GM12878 (cell line): ENCODE results near the gene C10orf67. TPM values are rescaled to one million over a fixed set of nuclear protein-coding genes. Genes with fewer than 3 reads are reported as not detected.

Experiments
- BCL11A ChIP-seq: IDR thresholded peaks from 2 replicates; pipeline ENCODE4 v1.6.1; 2011; ENCODE audit warnings: low read depth, low read length
- E2F8 ChIP-seq: fragments of 450-650 bp; IDR thresholded peaks from 2 replicates; pipeline ENCODE4 v1.6.1; 2018; ENCODE audit warnings: mild to moderate bottlenecking, low read depth, moderate library complexity; ENCODE audit not compliant: partially characterized antibody
- EGR1 ChIP-seq, 2 experiments: IDR thresholded peaks; 1 replicate in 1 of 2; 2 replicates in 1 of 2; pipeline ENCODE4 v1.6.1; 2011 to 2012; ENCODE audit warnings: low read depth in 2 of 2, low read length in 2 of 2, borderline replicate concordance in 1 of 2, mild to moderate bottlenecking in 1 of 2, moderate library complexity in 1 of 2
- FOS ChIP-seq: IDR thresholded peaks from 3 replicates; pipeline ENCODE4 v1.6.1; 2011; ENCODE audit warnings: borderline replicate concordance; ENCODE audit not compliant: insufficient read length; ENCODE audit errors: extremely low read depth
- IRF4 ChIP-seq: IDR thresholded peaks from 2 replicates; pipeline ENCODE4 v1.6.1; 2011; ENCODE audit warnings: low read depth, low read length
- MYB ChIP-seq: fragments of 150-350 bp; IDR thresholded peaks from 2 replicates; pipeline ENCODE4 v1.6.1; 2014; ENCODE audit warnings: mild to moderate bottlenecking, low read depth, low read length, borderline replicate concordance
- SREBF1 ChIP-seq: IDR thresholded peaks from 2 replicates; pipeline ENCODE4 v1.6.1; 2012; ENCODE audit warnings: mild to moderate bottlenecking, low read length
- SREBF2 ChIP-seq: IDR thresholded peaks from 2 replicates; pipeline ENCODE4 v1.6.1; 2012; ENCODE audit warnings: mild to moderate bottlenecking, low read length
- USF1 ChIP-seq: IDR thresholded peaks from 2 replicates; pipeline ENCODE4 v1.6.1; 2011; ENCODE audit warnings: borderline replicate concordance, low read depth, mild to moderate bottlenecking, moderate library complexity, mixed read lengths, low read length; ENCODE audit not compliant: insufficient read depth; ENCODE audit errors: extremely low read length
- USF2 ChIP-seq: IDR thresholded peaks from 2 replicates; pipeline ENCODE4 v1.6.1; 2011; ENCODE audit warnings: low read depth, low read length, improper control_type of control experiment, borderline replicate concordance
- ZBTB11 ChIP-seq: fragments of 450-650 bp; formaldehyde crosslinking; IDR thresholded peaks from 2 replicates; pipeline ENCODE4 v1.5.0; 2022; ENCODE audit warnings: mild to moderate bottlenecking, missing genetic modification characterization
- ZNF622 ChIP-seq: fragments of 450-650 bp; IDR thresholded peaks from 2 replicates; pipeline ENCODE4 v1.6.1; 2017; ENCODE audit warnings: mild to moderate bottlenecking, inconsistent platforms
- polyA plus RNA-seq, 11 experiments: library from polyadenylated mRNA; depleted of rRNA in 4 of 11; unstranded in 6 of 11; stranded (reverse) in 5 of 11; fragments of >200 nt; fragmentation: Nextera tagmentation in 4 of 11; fragmentation: Illumina TruSeq in 1 of 11; extraction: Ambion mirVana in 4 of 11; extraction: Trizol in 1 of 11; gene quantifications; 1 replicate in 1 of 11; 2 replicates in 10 of 11; pipeline versions ENCODE4 v1.2.1 to v1.2.3, GENCODE V29; 2011 to 2016; ENCODE audit warnings: inconsistent platforms in 2 of 11, missing spikeins in 2 of 11, low read depth in 1 of 11
- total RNA-seq, 4 experiments: library from RNA; depleted of rRNA in 3 of 4; stranded (reverse); fragments of >200 nt in 3 of 4; fragmentation: Illumina TruSeq in 1 of 4; extraction: Trizol in 1 of 4; gene quantifications; 2 replicates each; pipeline versions ENCODE4 v1.2.1 to v1.2.3, GENCODE V29; 2013 to 2021

C10orf67 gene
- total and polyA plus RNA-seq, 10 of the 15 experiments (the other 5 are each of a cell fraction or from before 2014, with no cell fraction given): 0.06 TPM; not detected in 9

GRCh38 chr10:23324351-23324750 lies 20.2 kb downstream of the C10orf67 start (continued):
- TF ChIP-seq USF2 (no peak), E2F8 (no peak), EGR1 (IDR thresholded peaks at IDR 0.05; ENCODE audit: borderline replicate concordance in 1 of 2, low read depth in 2 of 2, low read length in 2 of 2) (no peak), FOS (no peak), BCL11A (no peak), ZNF622 (no peak), SREBF1 (no peak), ZBTB11 (CRISPR knock-in tag) (no peak), USF1 (no peak), IRF4 (no peak), SREBF2 (no peak), MYB (no peak)
